Left hindlimb (tissue), 1 donor: ENCODE results near the gene S100PBP.
A peak's percentile ranks its signal among the peaks of the same experiment; 100 is the strongest.
"Not testable (repeated sequence)": the region's sequence is repeated elsewhere in the genome, so short reads cannot be mapped to it uniquely, and the experiment has no call there.

Experiments
- DNase-seq: peaks from one replicate; pipeline ENCODE4 v3.0.0-alpha.2; 2018

S100PBP gene

DNA sequence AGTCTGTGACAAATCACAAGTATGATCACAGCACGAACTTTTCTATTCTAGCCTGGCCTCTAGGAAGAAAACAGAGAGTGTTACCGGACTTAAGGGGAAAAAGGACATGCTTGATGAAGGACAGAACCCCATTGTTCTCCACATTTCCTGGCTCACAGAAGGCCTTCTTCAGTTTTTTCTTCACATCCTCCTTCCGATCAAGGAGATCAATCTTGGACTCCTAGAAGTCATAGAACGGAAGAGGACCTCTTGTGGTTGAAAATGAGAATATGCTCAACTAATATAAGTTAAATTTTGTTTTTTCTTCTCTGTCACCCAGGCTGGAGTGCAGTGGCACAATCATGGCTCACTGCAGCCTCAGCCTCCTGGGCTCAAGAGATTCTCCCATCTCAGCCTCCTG is 30.6 kb upstream of the S100PBP start:
- no peak for DNase-seq

GRCh38 chr1:32789356-32789755 is 28.1 kb upstream of the S100PBP start:
- not testable (repeated sequence) for DNase-seq

DNA sequence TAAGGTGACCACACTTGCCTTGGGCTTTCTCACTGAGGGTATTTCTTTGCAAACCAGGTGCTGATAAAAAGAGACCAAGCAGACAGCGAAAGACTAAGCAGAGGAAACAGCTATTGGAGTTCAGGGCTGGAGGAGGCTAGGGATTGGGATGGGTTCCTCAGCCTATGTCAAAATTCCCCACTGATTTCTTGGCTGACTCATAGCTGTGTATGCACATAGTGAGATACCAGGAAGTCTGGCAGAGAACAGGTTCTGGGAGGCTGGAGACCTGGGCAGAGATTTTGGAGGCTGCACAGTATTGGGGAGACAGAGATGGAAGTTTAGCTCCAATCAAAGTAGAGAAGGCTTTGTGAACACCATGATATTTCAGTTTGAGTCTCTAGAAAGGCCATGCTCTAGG is 25.6 kb upstream of the S100PBP start:
- DNase-seq: no peak

DNA sequence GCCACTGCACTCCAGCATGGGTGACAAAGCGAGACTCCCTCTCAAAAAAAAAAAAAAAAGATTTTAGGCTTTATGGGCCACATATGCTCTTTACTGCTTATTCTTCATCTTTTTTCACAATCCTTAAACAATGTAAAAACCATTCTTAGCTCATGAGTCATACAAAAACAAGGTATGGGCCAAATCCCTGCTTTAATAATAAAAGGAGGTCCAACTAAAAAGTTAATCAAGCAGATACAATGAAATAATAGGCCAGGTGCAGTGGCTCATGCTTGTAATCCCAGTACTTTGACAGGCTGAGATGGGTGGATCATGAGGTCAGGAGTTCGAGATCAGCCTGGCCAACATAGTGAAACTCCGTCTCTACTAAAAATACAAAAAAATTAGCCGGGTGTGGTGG is 21.7 kb upstream of the S100PBP start:
- DNase-seq: not testable (repeated sequence)

- no peak for DNase-seq
These were observed 20.0 kb upstream of the S100PBP start for GRCh38 chr1:32797456-32797855.

GRCh38 chr1:32798191-32798590 is 19.3 kb upstream of the S100PBP start:
- DNase-seq: no peak

- no peak for DNase-seq
These were observed 18.6 kb upstream of the S100PBP start for GRCh38 chr1:32798679-32799416.

GRCh38 chr1:32801096-32801715 is 16.2 kb upstream of the S100PBP start:
- no peak for DNase-seq

DNA sequence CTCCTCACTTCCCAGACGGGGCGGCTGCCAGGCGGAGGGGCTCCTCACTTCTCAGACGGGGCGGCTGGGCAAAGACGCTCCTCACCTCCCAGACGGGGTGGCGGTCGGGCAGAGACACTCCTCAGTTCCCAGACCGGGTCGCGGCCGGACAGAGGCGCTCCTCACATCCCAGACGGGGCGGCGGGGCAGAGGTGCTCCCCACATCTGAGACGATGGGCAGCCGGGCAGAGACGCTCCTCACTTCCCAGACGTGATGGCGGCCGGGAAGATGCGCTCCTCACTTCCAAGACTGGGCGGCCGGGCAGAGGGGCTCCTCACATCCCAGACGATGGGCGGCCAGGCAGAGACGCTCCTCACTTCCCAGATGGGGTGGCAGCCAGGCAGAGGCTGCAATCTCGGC is 13.0 kb upstream of the S100PBP start:
- DNase-seq: not testable (repeated sequence)

GRCh38 chr1:32806290-32806689 is 11.2 kb upstream of the S100PBP start:
- no peak for DNase-seq

- no peak for DNase-seq
These were observed 10.4 kb upstream of the S100PBP start for GRCh38 chr1:32806910-32807523.

DNA sequence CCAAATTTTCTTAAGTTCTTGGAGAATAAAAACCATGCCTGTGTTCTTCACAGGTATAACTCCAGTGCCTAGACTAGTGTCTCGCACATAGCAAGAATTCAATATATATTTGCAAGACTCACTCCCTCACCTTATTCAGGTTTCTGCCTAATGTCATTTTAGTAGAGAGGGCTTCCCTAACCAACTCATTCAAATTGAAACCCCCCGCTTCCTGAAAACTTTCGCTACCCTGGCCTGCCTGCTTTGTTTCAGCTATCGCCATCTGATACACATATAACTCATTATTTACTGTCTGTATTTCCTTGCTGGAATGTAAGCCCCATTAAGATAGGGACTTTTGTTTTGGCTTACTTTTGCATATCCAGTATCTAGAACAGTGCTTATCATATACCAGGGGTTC is 8.9 kb upstream of the S100PBP start:
- no peak for DNase-seq

- no peak for DNase-seq
These were observed 7.1 kb upstream of the S100PBP start for GRCh38 chr1:32810358-32810757.

DNA sequence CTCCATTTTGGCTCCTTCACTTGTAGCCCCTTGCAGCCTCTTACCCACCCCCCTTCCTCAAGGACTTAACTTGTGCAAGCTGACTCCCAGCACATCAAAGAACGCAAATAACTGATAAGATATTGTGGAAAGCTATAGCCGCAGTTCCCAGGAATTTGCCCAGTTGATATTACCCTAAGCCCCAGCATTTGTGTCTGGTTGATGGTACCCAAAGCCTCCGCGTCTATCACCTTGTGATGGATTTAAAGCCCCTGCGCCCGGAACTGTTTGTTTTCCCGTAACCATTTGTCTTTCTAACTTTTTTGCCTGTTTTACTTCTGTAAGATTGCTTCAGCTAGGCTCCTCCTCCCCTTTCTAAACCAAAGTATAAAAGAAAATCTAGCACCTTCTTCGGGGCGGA is 6.2 kb upstream of the S100PBP start:
- no peak for DNase-seq

GRCh38 chr1:32811917-32812316 is 5.5 kb upstream of the S100PBP start:
- DNase-seq: no peak

- DNase-seq: no peak
These were observed 3.3 kb upstream of the S100PBP start for GRCh38 chr1:32813941-32814739.

- no peak for DNase-seq
These were observed 736 bp upstream of the S100PBP start for GRCh38 chr1:32816676-32817158.

DNA sequence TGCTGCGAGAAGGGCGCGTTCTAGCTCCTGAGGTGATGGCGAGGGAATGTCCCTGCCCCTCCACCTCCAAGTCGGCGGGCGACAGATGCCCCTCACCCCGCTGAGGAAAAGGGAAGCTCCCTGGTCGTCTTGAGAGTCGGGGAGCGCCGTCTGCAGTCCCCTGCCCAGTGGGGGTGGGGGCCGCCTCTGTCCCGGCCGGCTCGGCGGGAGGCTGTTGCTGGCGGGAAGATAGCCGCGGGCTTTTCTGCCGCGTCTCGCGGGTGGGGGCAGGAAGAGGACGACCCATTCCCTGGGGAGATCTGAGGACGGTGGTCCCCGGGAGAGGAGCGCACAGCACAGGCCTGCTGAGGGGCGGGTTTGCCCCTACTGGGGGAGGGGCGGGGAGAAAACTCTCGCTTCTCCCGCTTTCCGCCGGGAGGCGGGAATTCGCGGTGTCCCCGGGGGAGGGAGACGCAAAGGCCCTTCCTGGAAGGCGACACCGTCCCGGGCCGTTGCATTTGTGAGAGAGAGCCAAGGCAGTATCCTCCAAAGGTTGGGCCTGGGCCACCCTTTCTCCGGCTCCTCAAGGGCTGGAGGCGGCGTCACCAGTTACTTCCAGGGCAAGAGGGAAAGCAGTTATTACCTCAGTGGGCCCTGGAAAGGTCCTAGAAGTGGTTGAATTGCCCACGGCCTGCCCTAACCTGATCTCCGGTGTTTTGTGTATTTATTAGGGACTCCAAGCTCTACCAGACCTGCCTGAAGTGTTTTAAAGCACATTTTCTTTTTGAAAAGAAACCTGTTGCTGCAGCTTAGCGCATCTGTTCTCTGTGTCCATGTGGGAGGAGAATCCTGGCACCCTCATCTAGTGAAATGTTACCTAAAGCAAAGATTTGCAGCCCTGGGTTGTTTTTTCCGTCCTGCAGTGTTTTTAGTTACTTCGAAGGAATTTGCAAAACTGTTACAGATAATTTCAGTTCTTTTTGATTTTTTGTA is 648 bp downstream of the S100PBP start:
- peak; percentile 84 for DNase-seq

GRCh38 chr1:32818804-32819541 is 1.5 kb downstream of the S100PBP start:
- no peak for DNase-seq

- DNase-seq: no peak
These were observed 7.7 kb downstream of the S100PBP start for GRCh38 chr1:32825181-32825580.

- DNase-seq: no peak
These were observed 10.9 kb downstream of the S100PBP start for GRCh38 chr1:32828341-32828740.
